ENCODE measurements around the gene LAS1L.

DNA sequence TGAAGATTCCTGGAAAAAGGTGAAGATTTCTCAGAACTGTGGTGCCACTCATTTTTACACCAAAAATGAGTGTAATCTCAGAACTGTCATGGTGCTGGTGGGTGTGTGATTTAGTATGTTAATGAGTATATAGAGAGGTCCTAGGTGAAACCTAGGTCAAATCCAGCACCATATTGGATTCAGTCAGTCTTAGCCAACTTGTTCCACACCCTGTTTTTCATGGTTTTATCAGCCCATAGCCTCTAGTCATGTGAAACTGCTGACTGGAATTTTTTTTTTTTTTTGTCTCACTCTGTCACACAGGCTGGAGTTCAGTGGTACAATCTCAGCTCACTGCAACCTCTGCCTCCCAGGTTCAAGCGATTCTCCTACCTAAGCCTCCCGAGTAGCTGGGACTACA lies 58.0 kb downstream of the LAS1L start:
- TF ChIP-seq, protein P1, sequence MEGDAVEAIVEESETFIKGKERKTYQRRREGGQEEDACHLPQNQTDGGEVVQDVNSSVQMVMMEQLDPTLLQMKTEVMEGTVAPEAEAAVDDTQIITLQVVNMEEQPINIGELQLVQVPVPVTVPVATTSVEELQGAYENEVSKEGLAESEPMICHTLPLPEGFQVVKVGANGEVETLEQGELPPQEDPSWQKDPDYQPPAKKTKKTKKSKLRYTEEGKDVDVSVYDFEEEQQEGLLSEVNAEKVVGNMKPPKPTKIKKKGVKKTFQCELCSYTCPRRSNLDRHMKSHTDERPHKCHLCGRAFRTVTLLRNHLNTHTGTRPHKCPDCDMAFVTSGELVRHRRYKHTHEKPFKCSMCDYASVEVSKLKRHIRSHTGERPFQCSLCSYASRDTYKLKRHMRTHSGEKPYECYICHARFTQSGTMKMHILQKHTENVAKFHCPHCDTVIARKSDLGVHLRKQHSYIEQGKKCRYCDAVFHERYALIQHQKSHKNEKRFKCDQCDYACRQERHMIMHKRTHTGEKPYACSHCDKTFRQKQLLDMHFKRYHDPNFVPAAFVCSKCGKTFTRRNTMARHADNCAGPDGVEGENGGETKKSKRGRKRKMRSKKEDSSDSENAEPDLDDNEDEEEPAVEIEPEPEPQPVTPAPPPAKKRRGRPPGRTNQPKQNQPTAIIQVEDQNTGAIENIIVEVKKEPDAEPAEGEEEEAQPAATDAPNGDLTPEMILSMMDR (IDR thresholded peaks at IDR 0.05; ENCODE audit: low read length): no peak
- TF ChIP-seq EZH2phosphoT487 (IDR thresholded peaks at IDR 0.05; ENCODE audit: low read length): no peak
